Measurements from ENCODE around the gene SYF2.

SYF2 gene

GRCh38 chr1:25198663-25199252 lies 33.5 kb downstream of the SYF2 start:
- DNase-seq (ENCODE audit: low spot score) = no peak
- in situ Hi-C loops (cut with MboI; ENCODE audit: low sequenced_read_pairs, unreplicated experiment) = no loop called here
- TF ChIP-seq CTCF (IDR thresholded peaks at IDR 0.05; ENCODE audit: borderline replicate concordance, control extremely low read depth, extremely low read depth, insufficient read depth, missing control alignments) = no peak

DNA sequence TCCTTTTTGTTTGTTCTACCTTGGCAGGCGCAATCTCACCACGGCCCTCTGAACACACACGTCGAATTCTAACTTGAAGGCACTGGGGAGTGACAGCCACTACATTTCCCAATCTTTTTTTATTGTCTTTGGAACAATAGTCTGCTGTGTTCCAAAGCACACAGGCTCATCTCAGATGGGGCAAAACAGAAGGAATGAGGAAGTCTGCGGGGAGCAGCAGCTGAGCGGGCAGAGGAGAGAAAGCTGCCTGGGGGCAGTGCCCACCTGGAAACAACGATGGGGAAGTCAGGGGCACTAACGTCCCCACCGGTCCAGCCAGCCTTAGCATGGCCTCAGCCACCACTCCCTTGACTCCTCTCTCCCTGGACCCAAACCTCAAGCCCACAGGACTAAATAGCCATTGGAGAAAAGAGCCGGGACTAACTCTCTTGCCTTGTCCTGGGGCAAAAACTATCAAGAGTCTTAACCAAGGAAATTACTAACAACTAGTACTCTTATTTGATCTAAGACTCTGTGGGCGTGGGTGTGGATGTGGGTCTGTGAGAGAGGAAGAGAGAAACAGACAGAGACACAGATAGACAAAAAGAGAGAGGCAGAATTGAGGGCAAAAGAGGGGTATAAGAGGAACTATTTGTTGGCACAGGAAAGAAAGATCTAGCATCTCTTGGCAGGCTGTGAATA lies 34.2 kb downstream of the SYF2 start:
- in situ Hi-C loops (cut with MboI; ENCODE audit: low sequenced_read_pairs, unreplicated experiment) = no loop called here
- no peak for DNase-seq (ENCODE audit: low spot score)
- no peak for TF ChIP-seq CTCF (IDR thresholded peaks at IDR 0.05; ENCODE audit: borderline replicate concordance, control extremely low read depth, extremely low read depth, insufficient read depth, missing control alignments)

DNA sequence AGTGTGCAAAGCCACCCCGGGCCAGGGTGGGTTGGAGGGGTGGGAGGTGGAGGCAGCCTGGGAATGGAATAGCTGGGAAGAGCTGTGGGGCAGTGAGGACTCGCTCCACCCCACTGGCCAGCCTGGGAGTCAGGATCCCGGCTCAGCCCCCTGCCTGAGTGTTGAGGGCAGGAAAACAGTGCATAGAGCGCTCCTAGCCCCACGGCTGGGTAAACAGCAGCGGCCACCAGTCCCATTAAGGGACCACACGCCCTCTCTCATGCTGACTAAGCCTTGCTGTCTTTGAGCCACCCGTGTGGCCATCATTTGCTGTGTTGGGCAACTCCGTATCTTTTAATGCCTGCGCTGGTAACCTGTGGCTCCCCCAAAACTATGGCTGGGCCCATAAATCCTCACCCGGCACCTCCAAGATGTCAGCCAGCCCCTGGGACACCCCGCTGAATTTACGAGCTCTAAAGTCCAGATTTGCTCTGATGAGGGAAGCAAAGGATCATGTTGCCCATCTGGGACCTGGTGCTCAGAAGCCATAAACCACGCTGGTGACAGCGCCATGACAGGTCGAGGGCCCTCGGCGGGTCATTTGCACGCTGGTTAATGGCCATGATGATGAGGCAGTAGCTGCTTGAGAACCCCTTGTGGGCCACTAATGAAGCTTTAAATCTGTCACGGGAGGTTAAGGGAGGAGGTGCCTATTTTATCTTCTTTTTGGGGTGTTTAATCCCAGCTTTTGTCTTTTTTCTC lies 34.9 kb downstream of the SYF2 start:
- DNase-seq (ENCODE audit: low spot score) = no peak
- no peak for TF ChIP-seq CTCF (IDR thresholded peaks at IDR 0.05; ENCODE audit: borderline replicate concordance, control extremely low read depth, extremely low read depth, insufficient read depth, missing control alignments)
- in situ Hi-C loops (cut with MboI; ENCODE audit: low sequenced_read_pairs, unreplicated experiment) = no loop called here

GRCh38 chr1:25196830-25197229 lies 35.5 kb downstream of the SYF2 start:
- TF ChIP-seq CTCF (IDR thresholded peaks at IDR 0.05; ENCODE audit: borderline replicate concordance, control extremely low read depth, extremely low read depth, insufficient read depth, missing control alignments) = no peak
- no peak for DNase-seq (ENCODE audit: low spot score)
- in situ Hi-C loops (cut with MboI; ENCODE audit: low sequenced_read_pairs, unreplicated experiment) = no loop called here

- in situ Hi-C loops (cut with MboI; ENCODE audit: low sequenced_read_pairs, unreplicated experiment) = no loop called here
- TF ChIP-seq CTCF (IDR thresholded peaks at IDR 0.05; ENCODE audit: borderline replicate concordance, control extremely low read depth, extremely low read depth, insufficient read depth, missing control alignments) = no peak
- DNase-seq (ENCODE audit: low spot score) = no peak
Measured at GRCh38 chr1:25195835-25196234, 36.5 kb downstream of the SYF2 start.

DNA sequence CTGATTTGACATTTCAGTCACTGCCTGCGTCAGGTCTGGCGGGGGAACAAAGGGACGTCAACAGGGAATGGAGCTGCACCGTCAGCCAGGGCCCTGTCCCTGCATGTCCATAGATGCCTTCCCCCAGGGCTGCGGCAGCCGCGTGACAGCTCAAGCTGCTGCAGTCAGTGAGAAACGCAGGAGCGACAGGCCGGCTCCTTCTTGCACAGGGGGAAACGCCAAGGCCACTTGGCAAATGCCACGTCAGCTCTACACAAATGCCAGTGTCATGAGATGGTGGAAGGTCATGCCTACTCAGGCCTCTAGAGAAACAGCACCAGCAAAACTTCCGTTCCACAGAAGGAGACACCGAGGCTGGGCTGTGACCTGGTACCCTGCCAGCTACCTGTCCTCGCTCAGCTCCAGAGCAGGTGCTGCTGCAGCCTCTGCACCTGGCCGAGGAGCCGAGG lies 37.7 kb downstream of the SYF2 start:
- DNase-seq (ENCODE audit: low spot score) = no peak
- in situ Hi-C loops (cut with MboI; ENCODE audit: low sequenced_read_pairs, unreplicated experiment) = no loop called here
- no peak for TF ChIP-seq CTCF (IDR thresholded peaks at IDR 0.05; ENCODE audit: borderline replicate concordance, control extremely low read depth, extremely low read depth, insufficient read depth, missing control alignments)
